ENCODE measurements around the gene TRPM3.

The TRPM3 gene

GRCh38 chr9:70500793-70501192 is 620.6 kb downstream of the TRPM3 start:
- Mint-ChIP-seq H3K27me3 (ENCODE audit: low read depth) (no peaks in the 10 kb centered on the region), H3K4me1 (ENCODE audit: low read depth) (peaks cover 2% of the 10 kb centered on the region), H3K36me3 (ENCODE audit: low read depth) (peaks cover 2% of the 10 kb centered on the region), H3K4me3 (no peak overlapping the region), H3K9me3 (no peaks in the 10 kb centered on the region), H3K27ac (no peak overlapping the region)

GRCh38 chr9:70499621-70500020 is 621.8 kb downstream of the TRPM3 start:
- Mint-ChIP-seq H3K36me3 (ENCODE audit: low read depth) (peaks cover 2% of the 10 kb centered on the region), H3K4me3 (no peak overlapping the region), H3K4me1 (ENCODE audit: low read depth) (peaks cover 10% of the 10 kb centered on the region), H3K9me3 (no peaks in the 10 kb centered on the region), H3K27me3 (ENCODE audit: low read depth) (no peaks in the 10 kb centered on the region), H3K27ac (no peak overlapping the region)

GRCh38 chr9:70498866-70499265 is 622.6 kb downstream of the TRPM3 start:
- no peak overlapping the region for H3K4me3 Mint-ChIP-seq
- H3K9me3 Mint-ChIP-seq: no peaks in the 10 kb centered on the region
- peaks cover 18% of the 10 kb centered on the region for H3K4me1 Mint-ChIP-seq (ENCODE audit: low read depth)
- peaks cover 2% of the 10 kb centered on the region for H3K36me3 Mint-ChIP-seq (ENCODE audit: low read depth)
- H3K27me3 Mint-ChIP-seq (ENCODE audit: low read depth): no peaks in the 10 kb centered on the region
- no peak overlapping the region for H3K27ac Mint-ChIP-seq

GRCh38 chr9:70496244-70496643 is 625.2 kb downstream of the TRPM3 start:
- H3K27ac Mint-ChIP-seq: no peak overlapping the region
- peaks cover 33% of the 10 kb centered on the region for H3K4me1 Mint-ChIP-seq (ENCODE audit: low read depth)
- H3K9me3 Mint-ChIP-seq: no peaks in the 10 kb centered on the region
- no peaks in the 10 kb centered on the region for H3K27me3 Mint-ChIP-seq (ENCODE audit: low read depth)
- H3K36me3 Mint-ChIP-seq (ENCODE audit: low read depth): peaks cover 2% of the 10 kb centered on the region
- no peak overlapping the region for H3K4me3 Mint-ChIP-seq

- no peak overlapping the region for H3K27ac Mint-ChIP-seq
- H3K4me3 Mint-ChIP-seq: no peak overlapping the region
- peaks cover 34% of the 10 kb centered on the region for H3K4me1 Mint-ChIP-seq (ENCODE audit: low read depth)
- no peaks in the 10 kb centered on the region for H3K9me3 Mint-ChIP-seq
- H3K27me3 Mint-ChIP-seq (ENCODE audit: low read depth): no peaks in the 10 kb centered on the region
- peaks cover 2% of the 10 kb centered on the region for H3K36me3 Mint-ChIP-seq (ENCODE audit: low read depth)
Observed at GRCh38 chr9:70495514-70495913, 625.9 kb downstream of the TRPM3 start.

GRCh38 chr9:70494221-70494620 is 627.2 kb downstream of the TRPM3 start:
- peaks cover 2% of the 10 kb centered on the region for H3K36me3 Mint-ChIP-seq (ENCODE audit: low read depth)
- H3K27ac Mint-ChIP-seq: no peak overlapping the region
- no peaks in the 10 kb centered on the region for H3K9me3 Mint-ChIP-seq
- H3K27me3 Mint-ChIP-seq (ENCODE audit: low read depth): no peaks in the 10 kb centered on the region
- H3K4me3 Mint-ChIP-seq: no peak overlapping the region
- H3K4me1 Mint-ChIP-seq (ENCODE audit: low read depth): peaks cover 36% of the 10 kb centered on the region

- H3K4me3 Mint-ChIP-seq: no peak overlapping the region
- no peaks in the 10 kb centered on the region for H3K9me3 Mint-ChIP-seq
- peaks cover 2% of the 10 kb centered on the region for H3K36me3 Mint-ChIP-seq (ENCODE audit: low read depth)
- no peak overlapping the region for H3K27ac Mint-ChIP-seq
- H3K27me3 Mint-ChIP-seq (ENCODE audit: low read depth): no peaks in the 10 kb centered on the region
- peaks cover 36% of the 10 kb centered on the region for H3K4me1 Mint-ChIP-seq (ENCODE audit: low read depth)
Observed at GRCh38 chr9:70493029-70493428, 628.4 kb downstream of the TRPM3 start.

- Mint-ChIP-seq H3K27me3 (ENCODE audit: low read depth) (no peaks in the 10 kb centered on the region), H3K36me3 (ENCODE audit: low read depth) (no peaks in the 10 kb centered on the region), H3K9me3 (no peaks in the 10 kb centered on the region), H3K4me3 (no peak overlapping the region), H3K27ac (no peak overlapping the region), H3K4me1 (ENCODE audit: low read depth) (peaks cover 34% of the 10 kb centered on the region)
Observed at GRCh38 chr9:70492319-70492777, 629.1 kb downstream of the TRPM3 start.

GRCh38 chr9:70491426-70492318 is 629.7 kb downstream of the TRPM3 start:
- H3K4me3 Mint-ChIP-seq: no peak overlapping the region
- H3K27me3 Mint-ChIP-seq (ENCODE audit: low read depth): no peaks in the 10 kb centered on the region
- H3K27ac Mint-ChIP-seq: no peak overlapping the region
- H3K36me3 Mint-ChIP-seq (ENCODE audit: low read depth): no peaks in the 10 kb centered on the region
- H3K9me3 Mint-ChIP-seq: no peaks in the 10 kb centered on the region
- H3K4me1 Mint-ChIP-seq (ENCODE audit: low read depth): peaks cover 34% of the 10 kb centered on the region

- peaks cover 33% of the 10 kb centered on the region for H3K4me1 Mint-ChIP-seq (ENCODE audit: low read depth)
- no peaks in the 10 kb centered on the region for H3K36me3 Mint-ChIP-seq (ENCODE audit: low read depth)
- no peak overlapping the region for H3K4me3 Mint-ChIP-seq
- no peak overlapping the region for H3K27ac Mint-ChIP-seq
- H3K9me3 Mint-ChIP-seq: no peaks in the 10 kb centered on the region
- H3K27me3 Mint-ChIP-seq (ENCODE audit: low read depth): no peaks in the 10 kb centered on the region
Observed at GRCh38 chr9:70490478-70490877, 630.9 kb downstream of the TRPM3 start.

GRCh38 chr9:70488793-70489105 is 632.7 kb downstream of the TRPM3 start:
- Mint-ChIP-seq H3K27ac (no peak overlapping the region), H3K4me3 (no peak overlapping the region), H3K27me3 (ENCODE audit: low read depth) (no peaks in the 10 kb centered on the region), H3K36me3 (ENCODE audit: low read depth) (no peaks in the 10 kb centered on the region), H3K9me3 (no peaks in the 10 kb centered on the region), H3K4me1 (ENCODE audit: low read depth) (peaks cover 17% of the 10 kb centered on the region)

- Mint-ChIP-seq H3K9me3 (no peaks in the 10 kb centered on the region), H3K27ac (no peak overlapping the region)
Observed at GRCh38 chr9:70488098-70488792, 633.2 kb downstream of the TRPM3 start.

GRCh38 chr9:70486127-70486526 is 635.3 kb downstream of the TRPM3 start:
- H3K27me3 Mint-ChIP-seq (ENCODE audit: low read depth): no peaks in the 10 kb centered on the region
- H3K4me3 Mint-ChIP-seq: no peak overlapping the region
- no peak overlapping the region for H3K27ac Mint-ChIP-seq
- H3K4me1 Mint-ChIP-seq (ENCODE audit: low read depth): peaks cover 2% of the 10 kb centered on the region
- H3K36me3 Mint-ChIP-seq (ENCODE audit: low read depth): no peaks in the 10 kb centered on the region
- H3K9me3 Mint-ChIP-seq: no peaks in the 10 kb centered on the region

More at GRCh38 chr9:70488098-70488792, 633.2 kb downstream of the TRPM3 start:
- Mint-ChIP-seq H3K4me3 (no peak overlapping the region), H3K36me3 (ENCODE audit: low read depth) (no peaks in the 10 kb centered on the region), H3K4me1 (ENCODE audit: low read depth) (peaks cover 17% of the 10 kb centered on the region), H3K27me3 (ENCODE audit: low read depth) (no peaks in the 10 kb centered on the region)

GRCh38 chr9:70485273-70485858 is 636.1 kb downstream of the TRPM3 start:
- H3K4me3 Mint-ChIP-seq: no peak overlapping the region
- H3K4me1 Mint-ChIP-seq (ENCODE audit: low read depth): peaks cover under 1% of the 10 kb centered on the region
- H3K36me3 Mint-ChIP-seq (ENCODE audit: low read depth): no peaks in the 10 kb centered on the region
- no peaks in the 10 kb centered on the region for H3K9me3 Mint-ChIP-seq
- no peaks in the 10 kb centered on the region for H3K27me3 Mint-ChIP-seq (ENCODE audit: low read depth)
- no peak overlapping the region for H3K27ac Mint-ChIP-seq

Measured in T-helper 1 cell treated with Interleukin-12 subunit alpha and Interleukin-12 subunit beta and Interleukin-4 antibody, amounts not matched to agents 30 μg/mL and 1 μg/mL, for 36 hours (primary cell).